OCI-LY1 (cell line): Measurements from ENCODE around the gene PSMD14.

Source experiments
- H2AFZ ChIP-seq: fragments of 200-600 bp; sonication (generic), shearing (Covaris generic); 2 replicates; pipeline ENCODE4 v1.6.0; 2014; ENCODE audit warnings: antibody characterized with exemption, mild to moderate bottlenecking, low read length
- H3F3A ChIP-seq: fragments of 200-600 bp; sonication (generic), shearing (Covaris generic); 2 replicates; pipeline ENCODE4 v1.6.0; 2014; ENCODE audit warnings: mild to moderate bottlenecking, antibody characterized with exemption, low read length, moderate library complexity; ENCODE audit not compliant: insufficient read depth
- H3K27ac ChIP-seq: fragments of 200-600 bp; sonication (generic); 2 replicates; pipeline ENCODE4 v1.5.1; 2014; ENCODE audit warnings: low read length, mixed run types, mild to moderate bottlenecking, low read depth; ENCODE audit not compliant: poor library complexity, severe bottlenecking
- H3K27me3 ChIP-seq: fragments of 200-600 bp; sonication (generic); 2 replicates; pipeline ENCODE4 v1.6.0; 2014; ENCODE audit warnings: antibody characterized with exemption, mild to moderate bottlenecking, low read length, moderate library complexity; ENCODE audit not compliant: insufficient read depth
- H3K36me3 ChIP-seq: fragments of 200-600 bp; sonication (generic); 2 replicates; pipeline ENCODE4 v1.6.1; 2014; ENCODE audit warnings: mild to moderate bottlenecking, antibody characterized with exemption, low read length, moderate library complexity, mixed read lengths; ENCODE audit not compliant: insufficient read depth
- H3K4me1 ChIP-seq: fragments of 200-600 bp; sonication (generic); 2 replicates; pipeline ENCODE4 v1.5.1; 2014; ENCODE audit warnings: mild to moderate bottlenecking, low read length, moderate library complexity; ENCODE audit not compliant: insufficient read depth, severe bottlenecking
- H3K4me2 ChIP-seq: fragments of 200-600 bp; sonication (generic), shearing (Covaris generic); 2 replicates; pipeline ENCODE4 v1.6.1; 2014; ENCODE audit warnings: low read length
- H3K4me3 ChIP-seq: fragments of 200-600 bp; sonication (generic); 2 replicates; pipeline ENCODE4 v1.5.1; 2014; ENCODE audit warnings: low read length, low read depth, mild to moderate bottlenecking, mixed read lengths; ENCODE audit not compliant: poor library complexity, severe bottlenecking
- H3K79me2 ChIP-seq: fragments of 200-600 bp; shearing (Covaris generic); 2 replicates; pipeline ENCODE4 v1.6.1; 2016; ENCODE audit warnings: mixed run types, low read length, mixed read lengths; ENCODE audit not compliant: insufficient read depth
- H3K9ac ChIP-seq: fragments of 200-600 bp; sonication (generic), shearing (Covaris generic); 2 replicates; pipeline ENCODE4 v1.6.1; 2014; ENCODE audit warnings: mild to moderate bottlenecking, low read length, mixed read lengths
- H3K9me2 ChIP-seq: fragments of 200-600 bp; sonication (generic), shearing (Covaris generic); 2 replicates; pipeline ENCODE4 v1.6.1; 2014; ENCODE audit warnings: low read depth, mild to moderate bottlenecking, low read length, mixed read lengths
- H3K9me3 ChIP-seq: fragments of 200-600 bp; shearing (Covaris generic); 2 replicates; pipeline ENCODE4 v1.6.1; 2014; ENCODE audit warnings: low read length, mixed read lengths
- H4K20me1 ChIP-seq: fragments of 200-600 bp; sonication (generic), shearing (Covaris generic); 2 replicates; pipeline ENCODE4 v1.6.0; 2016; ENCODE audit warnings: mild to moderate bottlenecking, low read length; ENCODE audit not compliant: insufficient read depth
- CTCF ChIP-seq: fragments of 200-600 bp; sonication (generic), shearing (Covaris generic); IDR thresholded peaks from 2 replicates; pipeline ENCODE4 v1.5.1; 2017; ENCODE audit warnings: mild to moderate bottlenecking, antibody characterized with exemption, low read length, moderate library complexity, mixed read lengths
- EZH2 ChIP-seq: fragments of 200-600 bp; sonication (generic), shearing (Covaris generic); IDR thresholded peaks from 2 replicates; pipeline ENCODE4 v1.8.0; 2017; ENCODE audit warnings: borderline replicate concordance, mixed run types, mild to moderate bottlenecking, antibody characterized with exemption, low read length, moderate library complexity, mixed read lengths

Gene PSMD14

DNA sequence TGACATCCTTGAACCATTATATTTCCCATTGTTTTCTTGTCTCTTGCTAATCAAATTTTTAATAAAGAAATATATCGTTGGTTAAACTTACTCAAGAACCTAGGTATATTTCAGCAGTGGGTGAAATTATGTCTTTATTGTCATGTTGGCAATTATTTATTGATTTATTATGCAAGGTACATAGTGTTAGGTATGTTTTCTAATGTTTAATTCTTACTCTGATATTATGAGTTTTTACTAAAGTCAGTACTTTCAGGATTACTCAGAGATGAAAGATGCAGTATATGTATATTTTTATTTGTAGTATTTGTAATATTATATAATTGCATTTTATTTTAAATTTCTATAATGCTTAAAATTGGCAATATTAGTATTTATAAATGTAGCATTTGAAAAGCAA is 46.9 kb downstream of the PSMD14 start:
- Histone ChIP-seq H3F3A (no peaks in the 10 kb centered on the region), H3K4me2 (no peak overlapping the region), H3K4me1 (peaks cover 30% of the 10 kb centered on the region), H4K20me1 (no peaks in the 10 kb centered on the region), H3K9me3 (no peaks in the 10 kb centered on the region; the same call in 1 of the 2 replicates), H3K27ac (no peak overlapping the region), H3K36me3 (peaks cover 20% of the 10 kb centered on the region), H3K4me3 (no peak overlapping the region), H3K27me3 (no peaks in the 10 kb centered on the region), H3K79me2 (peaks cover 89% of the 10 kb centered on the region), H3K9me2 (no peaks in the 10 kb centered on the region), H3K9ac (no peak overlapping the region), H2AFZ (no peak overlapping the region)
- TF ChIP-seq EZH2 (no peak), CTCF (no peak)

DNA sequence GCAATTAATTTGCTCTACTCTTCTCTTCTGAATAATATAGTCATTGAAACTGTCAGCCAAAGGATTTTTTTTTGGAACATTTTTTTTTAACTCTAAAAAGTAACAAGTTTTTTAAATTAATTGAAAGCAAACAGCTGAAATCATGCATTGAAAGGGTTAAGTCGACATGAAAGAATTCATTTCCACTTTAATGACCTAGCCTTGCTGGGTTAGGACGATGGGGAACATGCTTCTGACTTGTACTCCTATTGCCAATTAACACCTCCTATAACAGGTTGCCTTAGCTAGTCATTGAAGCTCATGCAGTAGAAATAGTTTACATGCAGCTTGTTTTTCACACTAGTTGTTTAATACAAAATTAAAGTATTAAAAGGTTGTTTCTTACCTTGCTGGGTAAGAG is 47.8 kb downstream of the PSMD14 start:
- no peak overlapping the region for H3K4me2 ChIP-seq

DNA sequence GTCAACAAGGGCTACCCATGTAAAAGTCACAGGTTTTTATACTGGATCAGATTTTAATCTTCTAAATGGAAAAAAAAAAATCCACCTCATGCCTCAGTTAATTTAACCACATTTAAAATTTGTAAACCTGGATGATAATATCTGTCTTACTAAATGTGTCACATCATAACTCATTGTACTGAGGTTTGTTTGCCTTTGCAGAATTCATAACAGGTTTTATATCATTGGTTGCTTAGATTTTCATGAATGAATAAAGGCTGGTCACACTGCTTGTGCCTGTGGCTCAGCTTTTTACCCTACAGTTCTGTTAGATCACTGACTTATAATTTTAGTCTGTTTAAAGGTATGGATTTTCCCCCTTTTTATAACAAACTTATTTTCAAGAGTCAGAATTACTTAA is 48.9 kb downstream of the PSMD14 start:
- no peak overlapping the region for H3K4me2 ChIP-seq
- H4K20me1 ChIP-seq: no peaks in the 10 kb centered on the region
- H3K79me2 ChIP-seq: peaks cover 80% of the 10 kb centered on the region
- H3K4me3 ChIP-seq: no peak overlapping the region
- H2AFZ ChIP-seq: no peak overlapping the region
- H3K4me1 ChIP-seq: peaks cover 24% of the 10 kb centered on the region
- no peaks in the 10 kb centered on the region for H3F3A ChIP-seq
- no peak for TF ChIP-seq CTCF
- TF ChIP-seq EZH2: no peak
- H3K9me2 ChIP-seq: no peaks in the 10 kb centered on the region
- H3K27ac ChIP-seq: no peak overlapping the region
- H3K36me3 ChIP-seq: peaks cover 29% of the 10 kb centered on the region
- H3K27me3 ChIP-seq: no peaks in the 10 kb centered on the region
- H3K9me3 ChIP-seq: peaks cover 4% of the 10 kb centered on the region
- H3K9ac ChIP-seq: no peak overlapping the region

More for the DNA sequence above, 47.8 kb downstream of the PSMD14 start:
- Histone ChIP-seq H3K27ac (no peak overlapping the region), H3K9me3 (no peaks in the 10 kb centered on the region; the same call in none of the 2 replicates), H3K4me1 (peaks cover 30% of the 10 kb centered on the region), H2AFZ (no peak overlapping the region), H4K20me1 (no peaks in the 10 kb centered on the region), H3K27me3 (no peaks in the 10 kb centered on the region), H3K36me3 (peaks cover 24% of the 10 kb centered on the region), H3K79me2 (peaks cover 81% of the 10 kb centered on the region), H3K9ac (no peak overlapping the region), H3K4me3 (no peak overlapping the region), H3K9me2 (no peaks in the 10 kb centered on the region), H3F3A (no peaks in the 10 kb centered on the region)
- TF ChIP-seq CTCF (no peak), EZH2 (no peak)
